Keratinocyte (primary cell): ENCODE results near the gene CIP2A. TPM values are rescaled to one million over a fixed set of nuclear protein-coding genes. Genes with fewer than 3 reads are reported as not detected.

ENCODE experiments used
- DNase-seq: peaks from one replicate; pipeline ENCODE4 v3.0.0-alpha.2; 2011; ENCODE audit warnings: low read depth, missing footprints, low spot score
- FAIRE-seq: peaks from 2 replicates; lab custom pipeline; 2011; peaks lifted over from hg19 to GRCh38; lab: Jason Lieb, UNC
- H2AFZ ChIP-seq: 2 replicates; pipeline ENCODE4 v1.6.0; 2012; ENCODE audit warnings: low read length, control low read depth, inconsistent platforms; ENCODE audit not compliant: control insufficient read depth
- H3K27ac ChIP-seq: 2 replicates; pipeline ENCODE4 v1.5.1; 2011; ENCODE audit warnings: low read length; ENCODE audit not compliant: control insufficient read depth, insufficient read depth
- H3K27me3 ChIP-seq: 3 replicates; pipeline ENCODE4 v1.6.0; 2011; ENCODE audit warnings: low read length; ENCODE audit not compliant: control insufficient read depth, insufficient read depth; ENCODE audit errors: extremely low read depth
- H3K36me3 ChIP-seq, 2 experiments: 2 replicates in 1 of 2; 3 replicates in 1 of 2; pipeline ENCODE4 v1.5.1; 2011; ENCODE audit warnings: low read length in 2 of 2, mild to moderate bottlenecking in 1 of 2; ENCODE audit not compliant: control insufficient read depth in 2 of 2, insufficient read depth in 2 of 2; ENCODE audit errors: extremely low read depth in 1 of 2
- H3K4me1 ChIP-seq: 3 replicates; pipeline ENCODE4 v1.5.1; 2011; ENCODE audit warnings: low read length; ENCODE audit not compliant: control insufficient read depth, insufficient read depth; ENCODE audit errors: extremely low read depth
- H3K4me2 ChIP-seq: 3 replicates; pipeline ENCODE4 v1.6.0; 2011; ENCODE audit warnings: low read depth, low read length; ENCODE audit not compliant: control insufficient read depth, insufficient read depth; ENCODE audit errors: extremely low read depth
- H3K4me3 ChIP-seq, 3 experiments: fragments of 200-600 bp in 1 of 3; sonication (generic) in 1 of 3; 2 replicates in 2 of 3; 3 replicates in 1 of 3; pipeline ENCODE4 v1.5.1; 2011 to 2016; ENCODE audit warnings: low read length in 3 of 3, mild to moderate bottlenecking in 3 of 3, control low read depth in 2 of 3, inconsistent platforms in 1 of 3, low read depth in 1 of 3, mixed read lengths in 1 of 3, mixed run types in 1 of 3, moderate library complexity in 1 of 3; ENCODE audit not compliant: control insufficient read depth in 2 of 3, insufficient read depth in 2 of 3; ENCODE audit errors: extremely low read depth in 1 of 3
- H3K79me2 ChIP-seq: 2 replicates; pipeline ENCODE4 v1.6.0; 2012; ENCODE audit warnings: low read length; ENCODE audit not compliant: control insufficient read depth, insufficient read depth
- H3K9ac ChIP-seq: 3 replicates; pipeline ENCODE4 v1.6.0; 2011; ENCODE audit warnings: low read length; ENCODE audit not compliant: control insufficient read depth, insufficient read depth; ENCODE audit errors: extremely low read depth
- H3K9me1 ChIP-seq: 3 replicates; pipeline ENCODE4 v1.6.0; 2011; ENCODE audit warnings: low read length; ENCODE audit not compliant: control insufficient read depth, insufficient read depth; ENCODE audit errors: extremely low read depth
- H3K9me3 ChIP-seq: 2 replicates; pipeline ENCODE4 v1.5.1; 2012; ENCODE audit warnings: low read depth, low read length; ENCODE audit not compliant: control insufficient read depth
- H4K20me1 ChIP-seq: 3 replicates; pipeline ENCODE4 v1.6.0; 2011; ENCODE audit warnings: low read length; ENCODE audit not compliant: control insufficient read depth, insufficient read depth; ENCODE audit errors: extremely low read depth
- CTCF ChIP-seq, 3 experiments: IDR thresholded peaks in 1 of 3; conservative IDR thresholded peaks in 1 of 3; optimal IDR thresholded peaks in 1 of 3; 2 replicates in 2 of 3; 3 replicates in 1 of 3; pipeline versions ENCODE3 to v1.5.1; 2011; ENCODE audit warnings: low read length in 3 of 3, mild to moderate bottlenecking in 3 of 3, moderate library complexity in 2 of 3, control low read depth in 1 of 3, inconsistent platforms in 1 of 3; ENCODE audit not compliant: insufficient read depth in 2 of 3; ENCODE audit errors: extremely low read depth in 1 of 3
- EZH2 ChIP-seq: IDR thresholded peaks from one replicate; pipeline ENCODE4 v1.6.1; 2012; ENCODE audit warnings: inconsistent platforms, mild to moderate bottlenecking, low read length, moderate library complexity
- dilution Hi-C: fragments of 300-500 bp; cut with MboI; formaldehyde crosslinking; loops from one replicate; pipeline ENCODE4 v1.7.0; 2020; ENCODE audit warnings: low sequenced_read_pairs; ENCODE audit not compliant: extremely low pct_ligation_motif_present
- polyA plus RNA-seq, 5 experiments: library from polyadenylated mRNA; depleted of rRNA in 3 of 5; stranded (reverse) in 3 of 5; stranded (forward) in 1 of 5; unstranded in 1 of 5; fragments of >200 nt; gene quantifications; 1 replicate in 1 of 5; 2 replicates in 3 of 5; 3 replicates in 1 of 5; pipeline versions ENCODE4 v1.2.1 to v1.2.3, GENCODE V29; 2011 to 2012; ENCODE audit warnings: missing spikeins in 2 of 5, low read depth in 1 of 5, low replicate concordance in 1 of 5

CIP2A gene
- polyA plus RNA-seq, 1 donor (not counting 4 experiments of a cell fraction or from before 2014, with no cell fraction given) = 9.9 TPM

DNA sequence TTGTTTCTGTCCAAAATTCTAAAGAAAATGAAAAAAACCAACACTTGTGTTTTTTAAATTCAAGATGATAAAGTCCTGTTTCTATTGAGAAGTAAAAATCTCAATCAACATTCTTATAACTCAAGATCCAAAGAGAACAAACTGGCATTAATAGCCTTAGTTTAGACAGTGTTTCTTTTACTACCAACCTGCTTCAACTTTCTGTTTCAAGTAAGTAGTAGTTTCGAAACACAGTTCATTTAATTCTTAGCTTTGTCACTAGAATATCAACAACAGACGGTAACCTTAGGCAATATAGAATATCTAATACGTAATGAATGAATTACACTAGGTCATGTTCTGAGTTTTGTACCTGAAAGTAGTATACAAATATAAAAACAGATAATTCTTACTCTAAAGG lies 23.7 kb downstream of the CIP2A start:
- Histone ChIP-seq H3K4me1 (no peaks in the 10 kb centered on the region), H3K9me3 (no peaks in the 10 kb centered on the region), H4K20me1 (no peaks in the 10 kb centered on the region), H3K9me1 (no peaks in the 10 kb centered on the region), H3K79me2 (no peaks in the 10 kb centered on the region), H3K9ac (no peak overlapping the region), H3K4me3 (no peak overlapping the region), H3K4me2 (no peak overlapping the region), H3K27ac (no peak overlapping the region), H3K36me3 (no peaks in the 10 kb centered on the region), H2AFZ (no peak overlapping the region), H3K27me3 (no peaks in the 10 kb centered on the region)
- dilution Hi-C loops = no loop called here
- no peak for FAIRE-seq
- TF ChIP-seq CTCF (optimal IDR thresholded peaks at IDR 0.05 in 1 of 3, IDR thresholded peaks at IDR 0.05 in 1 of 3, conservative IDR thresholded peaks at IDR 0.05 in 1 of 3; ENCODE audit: extremely low read depth in 1 of 3, insufficient read depth in 2 of 3, low read length in 3 of 3) (no peak), EZH2 (no peak)
- DNase-seq = no peak

- H3K27me3 ChIP-seq = no peaks in the 10 kb centered on the region
- H3K9me3 ChIP-seq = no peaks in the 10 kb centered on the region
- H3K36me3 ChIP-seq = no peaks in the 10 kb centered on the region
- H3K79me2 ChIP-seq = no peaks in the 10 kb centered on the region
- H2AFZ ChIP-seq = no peak overlapping the region
- no peak overlapping the region for H3K4me2 ChIP-seq
- dilution Hi-C loops = no loop called here
- H3K27ac ChIP-seq = no peak overlapping the region
- no peak overlapping the region for H3K9ac ChIP-seq
- no peak for TF ChIP-seq CTCF (optimal IDR thresholded peaks at IDR 0.05 in 1 of 3, IDR thresholded peaks at IDR 0.05 in 1 of 3, conservative IDR thresholded peaks at IDR 0.05 in 1 of 3; ENCODE audit: extremely low read depth in 1 of 3, insufficient read depth in 2 of 3, low read length in 3 of 3)
- TF ChIP-seq EZH2 = no peak
- H3K4me1 ChIP-seq = no peaks in the 10 kb centered on the region
- no peaks in the 10 kb centered on the region for H4K20me1 ChIP-seq
- no peak overlapping the region for H3K4me3 ChIP-seq
- no peaks in the 10 kb centered on the region for H3K9me1 ChIP-seq
- DNase-seq (no peak), FAIRE-seq (no peak)
Observed at GRCh38 chr3:108564564-108564963, 24.7 kb downstream of the CIP2A start.
